Activated T-helper 17 cell treated with anti-CD3 and anti-CD28 coated beads, Interleukin-2, amount 50 U/mL, for 72 hours (primary cell): ENCODE measurements around the gene CMSS1. TPM values are rescaled to one million over a fixed set of nuclear protein-coding genes. Genes with fewer than 3 reads are reported as not detected.

Source experiments
- ATAC-seq: fragments of 150-1000 bp; cut with Tn5 transposase; replicated peaks from 2 replicates; pipeline ENCODE4 v1.10.0; 2021; ENCODE audit warnings: mild to moderate bottlenecking, moderate library complexity
- H3K27ac Mint-ChIP-seq: one replicate; pipeline ENCODE4 v1.8.0; 2022; ENCODE audit warnings: mixed read lengths
- H3K27me3 Mint-ChIP-seq: one replicate; pipeline ENCODE4 v1.8.0; 2022; ENCODE audit warnings: mixed read lengths
- H3K36me3 Mint-ChIP-seq: one replicate; pipeline ENCODE4 v1.8.0; 2022; ENCODE audit warnings: low read depth, mild to moderate bottlenecking, mixed read lengths
- H3K4me1 Mint-ChIP-seq: one replicate; pipeline ENCODE4 v1.8.0; 2022; ENCODE audit warnings: mixed read lengths
- H3K4me3 Mint-ChIP-seq: one replicate; pipeline ENCODE4 v1.8.0; 2022; ENCODE audit warnings: mild to moderate bottlenecking, mixed read lengths
- H3K9me3 Mint-ChIP-seq: one replicate; pipeline ENCODE4 v1.8.0; 2022; ENCODE audit warnings: mixed read lengths
- total RNA-seq, 2 donors: library from RNA; stranded (reverse); gene quantifications; one replicate each; pipeline ENCODE4 v1.2.3, GENCODE V29; 2022

CMSS1 gene
- total RNA-seq, 2 donors from 2014 or later, result 29.8 to 67.4 TPM

- H3K27me3 Mint-ChIP-seq, result no peaks in the 10 kb centered on the region
- no peaks in the 10 kb centered on the region for H3K36me3 Mint-ChIP-seq
- peak overlapping the region; percentile 85 for H3K27ac Mint-ChIP-seq
- H3K4me1 Mint-ChIP-seq, result peaks cover 38% of the 10 kb centered on the region
- no peaks in the 10 kb centered on the region for H3K9me3 Mint-ChIP-seq
- peak overlapping the region; percentile 73 for H3K4me3 Mint-ChIP-seq
- peak; percentile 5 for ATAC-seq
These were observed 255.5 kb downstream of the CMSS1 start for GRCh38 chr3:100073049-100073713.

GRCh38 chr3:100073714-100074307 is 256.1 kb downstream of the CMSS1 start:
- Mint-ChIP-seq H3K27me3 (no peaks in the 10 kb centered on the region), H3K36me3 (no peaks in the 10 kb centered on the region), H3K9me3 (no peaks in the 10 kb centered on the region), H3K4me3 (peak overlapping the region; percentile 73), H3K4me1 (peaks cover 37% of the 10 kb centered on the region), H3K27ac (peak overlapping the region; percentile 85)
- ATAC-seq, result peak; percentile 52

DNA sequence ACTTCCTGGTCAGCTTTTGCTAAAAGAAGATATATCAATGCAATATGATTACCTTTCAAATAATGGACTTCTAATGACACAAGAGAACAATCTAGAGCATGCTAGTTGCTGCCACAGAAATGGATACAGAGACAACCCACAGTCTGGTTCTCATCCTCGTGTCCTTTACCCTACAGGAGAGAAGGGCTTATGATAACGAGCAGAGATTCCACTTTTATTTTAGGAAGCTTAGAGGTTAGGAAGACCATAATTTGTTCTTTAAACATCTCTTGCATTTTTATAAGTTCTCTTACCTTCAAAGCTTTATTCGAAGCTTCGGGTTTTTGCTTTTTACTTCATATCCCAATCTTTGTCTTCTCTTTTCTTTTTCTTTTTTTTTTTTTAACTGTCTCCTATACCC is 257.5 kb downstream of the CMSS1 start:
- Mint-ChIP-seq H3K27me3 (no peaks in the 10 kb centered on the region), H3K36me3 (no peaks in the 10 kb centered on the region), H3K4me1 (peaks cover 33% of the 10 kb centered on the region), H3K27ac (no peak overlapping the region), H3K4me3 (no peak overlapping the region), H3K9me3 (no peaks in the 10 kb centered on the region)
- ATAC-seq, result no peak

GRCh38 chr3:100075851-100076730 is 258.4 kb downstream of the CMSS1 start:
- Mint-ChIP-seq H3K27me3 (no peaks in the 10 kb centered on the region), H3K4me3 (no peak overlapping the region), H3K36me3 (no peaks in the 10 kb centered on the region), H3K27ac (no peak overlapping the region), H3K9me3 (no peaks in the 10 kb centered on the region), H3K4me1 (peaks cover 33% of the 10 kb centered on the region)
- ATAC-seq, result no peak

DNA sequence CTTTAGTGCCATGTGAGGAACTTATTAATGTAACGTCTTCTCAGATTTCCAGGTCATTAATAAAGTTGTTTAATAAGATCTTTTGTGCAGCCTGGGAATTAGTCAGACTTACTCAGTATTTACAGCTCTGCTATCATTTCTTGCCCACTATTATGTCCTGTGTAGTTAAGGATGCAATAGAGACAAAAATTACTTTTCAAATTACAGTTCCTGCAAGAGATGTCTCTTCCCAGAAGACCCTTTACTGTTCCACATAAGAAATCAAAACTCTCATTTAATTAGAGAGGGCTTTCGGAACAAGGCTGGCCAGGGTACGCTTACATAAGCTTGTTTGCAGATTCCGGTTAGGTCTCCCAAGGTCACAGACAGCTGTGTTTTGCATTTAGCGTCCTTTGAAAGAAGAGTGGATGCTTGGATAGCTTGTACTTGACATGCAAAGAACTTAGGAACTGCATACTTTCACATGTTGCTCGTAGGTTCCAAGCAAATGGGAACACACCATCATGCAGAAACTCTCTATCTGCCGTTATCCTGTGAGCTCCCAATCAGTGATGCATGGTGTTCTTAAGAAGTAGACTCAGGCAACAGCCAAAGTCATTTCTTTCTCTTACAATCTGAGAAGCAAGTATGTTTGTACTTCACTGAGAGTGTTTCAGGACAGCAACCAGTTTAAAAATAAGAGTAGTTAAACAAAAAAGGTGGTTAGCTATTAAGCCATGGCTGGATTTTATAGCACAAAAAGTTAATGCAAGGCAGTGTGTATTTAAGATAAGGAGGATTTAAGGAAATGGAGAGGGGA is 259.3 kb downstream of the CMSS1 start:
- no peak for ATAC-seq
- no peak overlapping the region for H3K27ac Mint-ChIP-seq
- H3K27me3 Mint-ChIP-seq, result no peaks in the 10 kb centered on the region
- H3K4me3 Mint-ChIP-seq, result no peak overlapping the region
- H3K9me3 Mint-ChIP-seq, result no peaks in the 10 kb centered on the region
- H3K36me3 Mint-ChIP-seq, result no peaks in the 10 kb centered on the region
- H3K4me1 Mint-ChIP-seq, result peaks cover 26% of the 10 kb centered on the region

- Mint-ChIP-seq H3K27me3 (no peaks in the 10 kb centered on the region), H3K9me3 (no peaks in the 10 kb centered on the region), H3K4me3 (no peak overlapping the region), H3K36me3 (no peaks in the 10 kb centered on the region), H3K27ac (no peak overlapping the region), H3K4me1 (peaks cover 6% of the 10 kb centered on the region)
- no peak for ATAC-seq
These were observed 261.7 kb downstream of the CMSS1 start for GRCh38 chr3:100079328-100079727.

- no peaks in the 10 kb centered on the region for H3K9me3 Mint-ChIP-seq
- ATAC-seq, result no peak
- H3K4me1 Mint-ChIP-seq, result peaks cover 6% of the 10 kb centered on the region
- H3K27me3 Mint-ChIP-seq, result no peaks in the 10 kb centered on the region
- H3K27ac Mint-ChIP-seq, result no peak overlapping the region
- no peak overlapping the region for H3K4me3 Mint-ChIP-seq
- H3K36me3 Mint-ChIP-seq, result no peaks in the 10 kb centered on the region
These were observed 262.9 kb downstream of the CMSS1 start for GRCh38 chr3:100080573-100080972.

- no peaks in the 10 kb centered on the region for H3K27me3 Mint-ChIP-seq
- ATAC-seq, result no peak
- H3K36me3 Mint-ChIP-seq, result no peaks in the 10 kb centered on the region
- H3K4me3 Mint-ChIP-seq, result no peak overlapping the region
- no peak overlapping the region for H3K27ac Mint-ChIP-seq
- H3K9me3 Mint-ChIP-seq, result no peaks in the 10 kb centered on the region
- H3K4me1 Mint-ChIP-seq, result peaks cover under 1% of the 10 kb centered on the region
These were observed 263.6 kb downstream of the CMSS1 start for GRCh38 chr3:100081311-100081710.

GRCh38 chr3:100081986-100082692 is 264.5 kb downstream of the CMSS1 start:
- no peak overlapping the region for H3K27ac Mint-ChIP-seq
- H3K36me3 Mint-ChIP-seq, result no peaks in the 10 kb centered on the region
- peaks cover 5% of the 10 kb centered on the region for H3K4me1 Mint-ChIP-seq
- H3K27me3 Mint-ChIP-seq, result no peaks in the 10 kb centered on the region
- H3K4me3 Mint-ChIP-seq, result no peak overlapping the region
- H3K9me3 Mint-ChIP-seq, result no peaks in the 10 kb centered on the region
- no peak for ATAC-seq

DNA sequence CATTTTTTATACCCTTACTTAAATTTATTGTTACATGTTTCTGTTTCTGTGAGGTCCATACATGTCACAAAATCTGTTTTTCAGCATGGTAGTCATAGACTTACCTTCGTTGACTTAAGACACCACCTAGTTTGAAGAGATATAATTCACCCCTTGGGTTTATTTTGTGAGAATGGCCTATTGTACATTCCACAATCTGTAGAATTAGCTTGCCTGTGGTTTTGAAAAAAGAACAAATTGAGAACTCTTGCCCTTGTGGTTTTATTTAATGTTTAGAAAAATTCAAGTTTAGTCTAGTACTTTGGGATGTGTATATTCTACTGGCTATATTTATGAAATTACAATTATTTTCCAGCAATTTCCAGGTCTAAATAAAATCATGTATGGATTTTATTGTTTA is 265.1 kb downstream of the CMSS1 start:
- peaks cover 7% of the 10 kb centered on the region for H3K4me1 Mint-ChIP-seq
- no peak overlapping the region for H3K4me3 Mint-ChIP-seq
- no peaks in the 10 kb centered on the region for H3K36me3 Mint-ChIP-seq
- no peak for ATAC-seq
- no peak overlapping the region for H3K27ac Mint-ChIP-seq
- H3K27me3 Mint-ChIP-seq, result no peaks in the 10 kb centered on the region
- H3K9me3 Mint-ChIP-seq, result no peaks in the 10 kb centered on the region

- Mint-ChIP-seq H3K27me3 (no peaks in the 10 kb centered on the region), H3K36me3 (no peaks in the 10 kb centered on the region), H3K9me3 (no peaks in the 10 kb centered on the region), H3K27ac (no peak overlapping the region), H3K4me3 (no peak overlapping the region), H3K4me1 (peaks cover 7% of the 10 kb centered on the region)
- no peak for ATAC-seq
These were observed 265.5 kb downstream of the CMSS1 start for GRCh38 chr3:100083209-100083608.

GRCh38 chr3:100084100-100084806 is 266.6 kb downstream of the CMSS1 start:
- no peak overlapping the region for H3K4me3 Mint-ChIP-seq
- no peaks in the 10 kb centered on the region for H3K36me3 Mint-ChIP-seq
- H3K9me3 Mint-ChIP-seq, result no peaks in the 10 kb centered on the region
- no peak for ATAC-seq
- no peaks in the 10 kb centered on the region for H3K27me3 Mint-ChIP-seq
- no peak overlapping the region for H3K27ac Mint-ChIP-seq
- H3K4me1 Mint-ChIP-seq, result peaks cover 7% of the 10 kb centered on the region

GRCh38 chr3:100086401-100086800 is 268.7 kb downstream of the CMSS1 start:
- no peaks in the 10 kb centered on the region for H3K9me3 Mint-ChIP-seq
- peaks cover 13% of the 10 kb centered on the region for H3K4me1 Mint-ChIP-seq
- no peak overlapping the region for H3K4me3 Mint-ChIP-seq
- no peaks in the 10 kb centered on the region for H3K36me3 Mint-ChIP-seq
- H3K27me3 Mint-ChIP-seq, result no peaks in the 10 kb centered on the region
- no peak overlapping the region for H3K27ac Mint-ChIP-seq
- ATAC-seq, result no peak
